ENCODE data around the gene MOB3B.

The MOB3B gene

DNA sequence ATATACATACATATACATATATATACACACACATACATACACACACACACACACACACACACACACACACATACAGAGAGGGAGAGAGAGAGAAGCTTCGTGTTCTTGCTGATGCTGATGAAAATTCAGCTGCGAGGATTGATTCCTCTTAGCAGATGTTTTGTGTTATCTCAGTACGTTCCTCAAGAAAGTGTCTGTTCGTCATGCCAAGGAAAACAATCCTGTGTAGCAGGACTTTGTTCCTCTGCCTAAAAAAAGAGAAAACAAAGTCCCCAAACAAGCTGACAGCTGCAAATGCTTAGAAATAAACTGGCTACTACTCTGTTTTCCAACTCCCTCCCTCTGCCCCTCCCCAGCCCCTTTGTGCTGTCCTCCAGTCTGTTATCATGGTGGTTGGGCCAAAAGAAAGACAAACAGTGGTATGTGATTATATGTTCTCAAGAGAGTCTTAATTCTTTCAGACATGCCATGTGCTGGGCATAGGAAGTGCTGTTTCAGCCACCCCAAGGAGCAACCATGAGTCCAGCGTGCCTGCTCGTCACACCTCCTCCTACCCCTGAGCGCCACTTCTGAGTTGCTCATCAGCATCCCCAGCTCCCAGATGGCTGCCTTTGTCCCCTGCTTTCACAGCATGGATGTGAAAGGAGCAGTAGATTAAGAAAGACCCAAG lies 161.2 kb downstream of the MOB3B start:
- DNase-seq (ENCODE audit: low spot score) (no peak), FAIRE-seq (peak; percentile 82)

DNA sequence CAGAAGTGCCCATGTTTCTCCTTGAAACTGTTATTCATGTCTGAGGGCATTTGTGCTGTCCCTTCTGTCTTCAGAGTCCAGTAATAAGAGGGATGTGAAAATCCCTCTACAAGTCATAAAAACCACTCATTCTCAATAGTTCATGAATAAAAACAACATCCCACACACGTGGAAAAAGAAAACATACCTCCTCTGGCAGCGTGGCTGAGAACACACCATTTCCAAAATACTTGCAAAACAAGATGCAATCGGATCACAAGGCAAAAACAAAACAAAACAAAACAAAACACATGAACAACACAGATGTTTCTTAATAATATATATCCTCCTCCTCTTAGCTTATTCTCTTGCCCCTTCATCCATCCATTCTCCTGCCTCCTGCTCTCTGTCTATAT lies 161.7 kb downstream of the MOB3B start:
- DNase-seq (ENCODE audit: low spot score) (no peak), FAIRE-seq (peak; percentile 77)

DNA sequence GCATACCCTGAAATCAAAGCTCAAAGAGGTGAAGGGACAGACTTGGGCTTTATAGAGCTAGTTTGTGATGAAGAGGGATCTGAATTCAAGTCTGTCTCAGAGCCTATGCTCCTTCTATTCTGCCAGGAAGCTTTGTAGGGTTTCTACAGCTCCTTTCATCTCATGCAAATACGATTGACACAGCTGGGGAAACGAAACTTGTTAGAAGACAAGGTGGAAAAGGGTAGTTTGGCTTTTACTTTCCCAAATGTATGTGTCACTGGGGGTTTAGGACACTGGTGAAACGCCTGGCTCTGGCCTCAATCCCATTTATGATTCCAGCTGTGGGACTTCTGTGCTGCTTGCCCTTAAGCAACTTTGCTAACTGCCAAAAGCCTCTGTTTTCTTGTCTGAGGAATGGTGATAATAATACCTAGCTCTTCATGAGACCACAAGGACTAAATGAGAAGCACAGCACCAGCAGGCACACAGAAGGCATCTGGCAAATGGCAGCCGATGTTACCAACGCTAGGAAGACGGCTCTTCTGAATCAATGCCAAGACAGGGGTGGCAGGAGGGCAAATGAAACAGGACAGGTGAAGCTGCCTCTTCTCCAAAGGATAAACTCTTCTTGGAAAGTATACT lies 162.3 kb downstream of the MOB3B start:
- FAIRE-seq: no peak

DNA sequence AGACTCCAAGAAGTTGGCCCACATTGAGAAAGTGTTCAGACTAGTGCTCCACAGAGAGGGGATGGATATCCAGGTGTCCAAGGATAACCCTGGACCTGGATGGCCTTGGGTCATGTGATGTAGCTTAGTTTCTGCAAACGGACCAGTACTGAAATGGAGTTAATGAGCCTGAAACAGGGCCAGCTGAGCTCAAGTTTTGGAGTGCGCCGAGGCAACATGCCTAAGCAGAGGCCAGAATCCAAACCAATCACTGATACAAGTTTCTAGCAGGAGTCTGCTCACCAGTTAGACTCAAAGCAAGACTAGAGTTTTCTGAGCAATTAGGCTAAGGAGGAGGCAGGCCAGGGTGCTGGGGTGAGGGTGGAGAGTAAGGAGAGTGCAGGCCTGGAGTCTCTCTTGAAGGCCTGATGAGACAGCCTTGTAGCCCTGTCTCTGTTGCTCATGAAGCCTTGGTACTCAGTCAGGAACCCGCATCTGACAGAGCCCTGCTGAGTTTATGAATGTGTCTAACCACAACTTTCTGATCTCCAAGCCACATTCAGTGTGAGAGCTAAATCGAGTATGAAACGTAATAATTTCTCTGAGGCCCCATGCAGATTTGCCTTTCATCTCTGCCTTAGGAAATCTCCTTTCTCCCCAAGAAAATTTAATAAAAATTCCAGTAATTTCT lies 163.8 kb downstream of the MOB3B start:
- FAIRE-seq (no peak), DNase-seq (ENCODE audit: low spot score) (no peak)

More for the DNA sequence above, 162.3 kb downstream of the MOB3B start:
- no peak for DNase-seq (ENCODE audit: low spot score)

DNA sequence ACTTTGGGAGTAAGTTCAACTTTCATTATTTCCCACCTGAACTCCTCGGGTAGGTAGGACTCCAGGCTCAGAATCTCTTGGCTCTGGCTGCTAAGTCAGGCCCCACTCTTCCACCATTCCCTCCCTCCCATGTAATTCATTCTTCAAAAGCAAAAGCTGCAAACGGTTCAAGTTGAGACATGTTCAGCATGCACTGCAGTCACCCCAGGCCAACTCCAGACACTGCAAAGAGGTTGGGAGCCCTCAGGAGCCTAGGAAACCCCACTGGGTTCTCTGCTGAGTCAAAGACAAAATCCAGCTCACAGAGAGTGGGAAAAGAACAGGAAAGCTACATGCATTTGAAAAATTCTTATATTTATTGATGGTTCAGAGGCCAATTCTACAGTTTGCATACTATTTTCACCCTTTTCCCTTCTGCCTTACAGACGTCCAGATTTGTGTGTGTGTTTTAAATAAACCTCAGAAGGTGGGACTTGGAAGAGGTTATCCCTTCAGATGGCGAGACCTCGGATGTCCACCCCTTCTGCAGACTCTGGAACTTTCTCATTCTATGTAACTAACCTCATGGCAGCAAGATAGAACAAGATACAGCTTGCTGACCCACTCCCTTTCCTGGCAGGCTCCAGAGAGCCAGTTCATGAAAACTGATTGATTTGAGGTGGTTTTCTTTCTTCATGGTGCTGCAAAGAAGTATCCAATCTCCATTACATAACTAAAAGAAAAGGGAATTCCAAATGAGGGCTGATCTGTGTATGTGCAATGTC lies 167.0 kb downstream of the MOB3B start:
- peak; percentile 25 for DNase-seq (ENCODE audit: low spot score)
- no peak for FAIRE-seq

DNA sequence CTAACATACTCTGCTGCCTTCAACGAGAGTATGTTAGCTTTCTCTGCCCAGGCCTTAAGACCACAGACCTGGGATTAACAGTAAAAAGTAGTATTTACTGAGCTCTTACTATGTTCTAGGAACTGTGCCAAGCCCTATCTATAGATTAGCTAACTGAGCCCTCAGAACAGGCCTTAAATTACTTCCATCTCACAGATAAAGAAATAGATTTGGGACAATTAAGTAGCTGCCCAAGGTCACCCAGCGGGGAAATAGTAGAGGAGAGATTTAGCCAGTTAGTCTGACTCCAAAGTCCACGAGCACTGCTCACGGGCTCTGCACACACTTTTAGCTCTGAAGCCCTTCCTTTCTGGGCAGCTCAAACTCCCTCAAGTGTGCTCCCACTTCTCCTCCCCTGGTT lies 168.1 kb downstream of the MOB3B start:
- FAIRE-seq (no peak), DNase-seq (ENCODE audit: low spot score) (no peak)

DNA sequence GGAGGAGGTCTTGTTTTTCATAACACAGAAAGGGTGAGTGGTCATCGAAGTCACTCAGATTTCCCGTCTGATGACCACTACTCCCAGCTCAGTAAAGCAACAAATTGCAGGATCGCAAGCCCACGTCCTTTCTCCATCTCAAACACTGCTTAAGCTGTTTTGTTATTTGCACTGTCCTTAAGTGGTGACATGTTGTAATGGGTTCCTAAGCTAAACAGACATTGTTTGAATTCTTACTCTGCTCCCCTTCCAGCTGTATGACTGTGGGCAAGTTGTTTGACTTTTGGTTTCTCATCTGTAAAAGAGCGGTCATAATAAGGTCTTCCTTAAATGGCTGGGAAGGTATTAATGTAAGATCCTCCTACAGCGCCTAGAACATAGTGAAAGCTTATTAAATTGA lies 169.9 kb downstream of the MOB3B start:
- DNase-seq (ENCODE audit: low spot score) (no peak), FAIRE-seq (no peak)

DNA sequence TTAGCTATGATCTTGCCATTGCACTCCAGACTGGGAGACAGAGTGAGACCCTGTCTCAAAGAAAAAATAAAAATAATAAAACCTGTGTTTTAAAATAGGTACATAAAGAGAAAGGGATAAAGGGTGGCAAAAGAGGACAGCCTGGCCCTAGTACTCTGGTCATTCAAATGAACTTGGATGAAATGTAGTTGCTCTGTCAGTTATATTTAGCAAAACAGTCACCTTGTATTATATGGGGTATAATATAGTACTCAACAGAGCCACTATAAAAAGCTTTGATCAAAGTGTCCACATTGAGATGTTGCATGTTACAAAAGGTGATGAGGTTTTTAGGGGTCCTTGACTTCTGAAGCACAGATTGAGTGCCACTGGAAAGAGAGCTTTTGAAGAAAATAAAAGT lies 171.6 kb downstream of the MOB3B start:
- no peak for DNase-seq (ENCODE audit: low spot score)

DNA sequence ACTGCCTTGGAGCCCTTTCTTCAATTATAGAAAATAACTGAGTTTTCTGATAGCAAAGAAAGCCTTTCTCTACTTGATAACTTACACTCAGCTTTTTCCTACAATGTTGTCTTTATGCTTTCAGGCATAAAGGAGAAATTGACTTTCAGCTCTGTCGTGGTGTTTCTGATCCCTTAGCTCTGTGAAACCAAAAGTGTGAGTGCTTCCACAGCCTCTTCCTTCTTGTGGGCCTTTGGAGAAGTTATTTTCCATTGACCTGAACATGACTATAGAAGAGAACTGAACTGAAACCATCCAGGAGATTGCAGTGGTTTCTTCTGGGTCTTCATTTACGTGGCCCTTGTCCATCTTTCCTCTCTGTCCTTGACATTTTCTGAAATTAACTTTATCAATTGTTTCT lies 173.2 kb downstream of the MOB3B start:
- FAIRE-seq: peak; percentile 17
- no peak for DNase-seq (ENCODE audit: low spot score)

More for the DNA sequence above, 171.6 kb downstream of the MOB3B start:
- no peak for FAIRE-seq

DNA sequence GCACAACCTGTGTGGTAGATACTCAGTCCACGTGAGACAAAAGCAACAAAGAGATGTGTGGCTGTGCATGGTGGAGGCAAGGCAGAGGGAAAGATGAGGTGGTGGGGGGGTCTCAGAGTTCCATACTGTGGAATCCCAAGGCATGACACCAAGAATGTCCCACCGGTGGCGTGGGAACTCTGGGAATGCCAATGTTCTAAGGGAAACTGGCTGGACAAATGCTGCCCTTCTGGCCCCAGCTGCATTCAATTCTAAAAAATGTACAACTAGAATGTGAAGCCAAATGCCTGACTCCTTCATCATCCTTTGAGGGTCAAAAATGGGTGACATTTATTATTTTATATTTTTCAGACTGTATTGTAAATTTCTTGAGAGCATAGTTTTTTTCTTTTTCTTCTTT lies 174.4 kb downstream of the MOB3B start:
- DNase-seq (ENCODE audit: low spot score) (no peak), FAIRE-seq (no peak)

DNA sequence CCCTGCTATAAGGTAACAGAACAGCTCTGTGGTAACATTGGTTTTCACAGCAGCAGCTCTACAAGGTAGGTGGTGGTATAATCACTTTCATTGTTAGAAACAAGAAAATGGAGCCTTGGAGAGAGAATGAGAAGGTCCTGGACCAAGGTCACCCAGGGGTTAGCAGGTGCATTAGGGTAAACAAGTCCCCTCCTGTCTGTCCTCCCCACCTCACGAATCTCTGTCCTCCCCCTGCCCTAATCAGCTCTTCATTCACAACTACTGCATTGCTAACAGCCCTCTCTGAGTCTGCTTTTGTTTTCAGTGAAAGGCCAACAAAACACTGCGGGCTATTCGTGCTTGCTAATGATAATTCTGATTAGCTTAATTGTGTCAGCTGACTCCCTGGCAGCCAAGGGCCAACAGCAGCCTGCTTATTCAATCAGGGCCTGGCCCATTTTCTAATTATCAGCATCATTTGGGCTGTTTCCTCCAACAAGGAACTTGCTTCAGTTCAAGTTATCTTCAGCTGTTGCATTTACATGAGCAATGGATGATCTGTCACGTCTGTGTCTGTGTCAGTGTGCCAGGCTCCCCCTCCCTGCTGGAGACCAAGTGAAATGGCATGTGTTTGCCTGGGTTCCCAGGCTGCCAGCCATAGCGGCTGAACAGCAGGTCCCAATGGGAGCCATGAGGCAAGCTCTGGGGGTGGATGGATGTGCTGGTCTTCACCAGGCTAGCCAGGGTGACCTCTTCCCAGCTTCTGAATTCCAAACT lies 176.0 kb downstream of the MOB3B start:
- no peak for DNase-seq (ENCODE audit: low spot score)
- FAIRE-seq: peak; percentile 77

DNA sequence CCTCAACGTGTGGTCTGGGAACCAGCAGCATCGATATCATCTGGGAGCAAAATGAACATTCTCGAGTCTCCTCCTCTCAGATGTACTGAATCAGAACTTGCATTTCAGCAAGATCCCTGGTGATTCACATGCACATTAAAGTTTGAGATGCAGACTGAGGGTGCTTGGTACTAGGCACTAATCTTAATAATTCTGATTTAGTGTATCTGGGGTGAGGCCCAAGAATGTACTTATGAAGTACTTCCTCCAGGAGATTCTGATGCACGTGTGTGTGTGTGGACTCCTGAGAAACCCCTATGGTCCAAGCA lies 176.5 kb downstream of the MOB3B start:
- peak; percentile 66 for FAIRE-seq
- no peak for DNase-seq (ENCODE audit: low spot score)

DNA sequence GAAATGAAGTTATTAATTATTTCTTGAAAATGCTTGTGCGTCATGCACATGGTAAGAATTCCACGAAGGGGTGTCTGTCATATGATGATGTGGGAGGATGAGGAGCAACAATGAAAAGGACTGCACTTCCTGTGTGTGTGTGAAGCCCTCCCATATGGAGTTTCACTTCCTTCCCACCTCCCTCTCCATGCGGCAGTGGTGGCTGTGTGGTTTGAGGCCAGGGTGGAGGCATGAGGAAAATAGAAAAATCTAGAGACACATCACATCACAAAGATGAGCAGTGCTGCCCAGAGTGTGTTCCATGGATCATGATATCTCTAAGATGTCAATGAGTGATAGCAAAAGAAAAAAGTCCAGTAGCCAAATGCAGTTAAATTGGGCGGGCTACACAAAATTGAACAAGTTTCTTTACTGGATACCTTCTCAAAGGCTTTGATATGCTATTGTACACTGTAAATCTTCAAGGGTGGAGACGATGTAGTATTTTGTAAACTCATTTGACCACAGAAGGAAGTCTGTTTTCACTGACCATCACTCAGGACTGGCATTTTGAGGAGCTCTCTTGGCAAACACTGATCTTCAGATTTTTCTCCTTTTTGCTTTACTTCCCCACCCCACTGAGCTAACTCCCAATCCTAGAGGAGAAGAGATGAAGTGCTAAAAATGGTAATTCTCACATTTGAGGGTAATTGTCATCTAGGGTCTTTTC lies 177.0 kb downstream of the MOB3B start:
- DNase-seq (ENCODE audit: low spot score) (no peak), FAIRE-seq (no peak)

DNA sequence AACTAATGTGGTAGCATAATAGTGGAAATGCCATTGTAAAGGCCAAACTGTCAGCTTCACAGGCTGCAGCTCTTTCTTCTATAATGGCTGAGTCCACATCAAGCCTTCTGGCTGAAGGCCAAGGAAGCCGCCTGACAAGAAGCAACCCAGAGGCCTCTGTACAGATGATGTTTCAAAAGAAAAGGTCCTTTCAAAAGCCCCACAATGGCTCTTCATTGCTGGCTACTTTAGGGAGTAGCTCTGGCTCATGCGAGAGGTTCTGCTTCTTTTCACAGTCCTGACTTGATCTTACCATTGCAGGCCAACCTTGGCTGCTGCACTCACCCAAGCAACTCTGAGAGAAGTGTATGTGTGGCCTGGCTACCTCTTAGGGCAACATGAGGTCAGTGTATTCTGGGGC lies 178.2 kb downstream of the MOB3B start:
- DNase-seq (ENCODE audit: low spot score): no peak
- no peak for FAIRE-seq

DNA sequence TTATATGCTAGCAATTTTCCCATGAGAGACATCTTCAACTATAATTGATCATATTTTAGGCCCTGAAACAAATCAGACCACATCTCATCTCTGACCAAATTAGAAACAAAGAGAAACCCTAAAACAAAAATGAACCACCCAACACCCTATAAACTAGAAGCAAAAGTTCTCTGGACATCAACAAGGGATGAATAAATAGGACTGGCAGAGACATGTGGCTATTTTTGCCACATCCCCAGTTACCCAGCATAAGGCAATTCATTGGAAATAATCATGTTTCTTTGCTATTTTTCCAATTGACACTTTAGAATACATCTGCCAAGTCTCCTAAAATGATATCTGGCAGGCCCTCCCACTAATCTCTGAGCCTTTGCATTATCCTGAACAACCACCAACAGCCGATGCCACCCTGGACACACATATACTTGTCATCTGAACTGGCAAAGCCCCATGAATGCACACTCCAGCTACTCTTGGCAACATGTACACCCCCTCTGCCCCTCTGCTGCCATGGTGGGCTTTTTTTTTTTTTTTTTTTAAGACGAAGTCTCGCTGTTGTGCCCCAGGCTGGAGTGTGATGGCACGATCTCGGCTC lies 179.1 kb downstream of the MOB3B start:
- no peak for DNase-seq (ENCODE audit: low spot score)
- no peak for FAIRE-seq

DNA sequence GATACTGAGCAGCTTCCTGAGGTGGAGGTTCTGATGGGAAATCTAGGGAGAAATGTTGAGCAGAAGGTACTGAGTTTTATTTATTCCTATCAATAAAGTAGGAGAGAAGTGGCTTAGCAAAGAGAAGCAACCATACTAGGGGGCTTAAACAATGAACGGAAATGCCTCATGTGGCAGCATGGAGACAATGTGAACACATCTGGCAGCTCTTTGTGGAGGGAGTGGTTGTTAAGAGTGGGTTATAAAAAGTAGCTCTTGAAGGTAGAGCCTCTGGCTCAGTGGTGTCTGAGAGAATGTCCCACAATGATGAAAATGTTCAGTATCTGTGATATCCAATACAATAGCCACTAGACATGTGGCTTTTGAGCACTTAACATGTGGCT lies 179.9 kb downstream of the MOB3B start:
- DNase-seq (ENCODE audit: low spot score) (no peak), FAIRE-seq (peak; percentile 53)

DNA sequence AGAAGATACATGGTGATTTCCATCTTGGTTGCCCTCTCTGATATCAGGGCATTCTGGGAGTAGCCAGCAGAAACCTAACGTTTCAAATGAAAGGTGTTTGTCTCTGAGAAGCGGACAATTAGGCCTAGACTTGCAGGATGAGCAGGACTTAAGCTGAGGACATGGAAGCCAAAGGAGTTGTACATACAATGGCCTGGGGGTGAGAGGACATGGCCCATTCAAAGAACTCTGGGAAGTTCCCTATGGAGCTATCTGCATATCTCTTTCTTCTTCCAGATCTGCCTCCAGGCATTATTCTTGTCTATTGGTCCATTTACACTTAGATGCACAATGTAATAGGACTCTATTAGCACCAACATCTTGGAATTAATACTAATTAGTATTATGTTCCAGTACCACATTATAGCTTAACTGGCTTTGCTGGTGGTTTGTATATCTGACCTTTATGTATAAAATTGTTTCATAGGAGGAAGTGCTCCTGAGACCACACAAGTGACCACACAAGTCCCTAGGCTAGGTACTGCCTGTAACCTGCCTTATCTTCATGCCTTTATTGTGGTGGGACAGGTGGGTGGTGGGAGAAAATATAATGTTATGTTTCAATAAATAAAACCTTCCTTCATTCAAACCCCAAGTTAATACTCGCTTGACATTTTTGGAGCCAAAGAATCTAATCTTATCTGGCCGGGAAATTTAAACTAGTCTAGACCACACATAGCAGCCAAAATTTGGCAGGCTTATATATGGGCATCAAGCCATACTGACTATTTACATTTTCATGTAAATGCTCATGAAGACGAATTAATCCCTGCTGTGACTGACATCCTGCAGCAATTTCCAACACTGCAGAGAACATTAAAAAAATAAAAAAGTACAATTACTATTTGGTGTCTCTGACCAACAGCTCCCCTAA lies 180.6 kb downstream of the MOB3B start:
- DNase-seq (ENCODE audit: low spot score): no peak
- FAIRE-seq: peak; percentile 37

DNA sequence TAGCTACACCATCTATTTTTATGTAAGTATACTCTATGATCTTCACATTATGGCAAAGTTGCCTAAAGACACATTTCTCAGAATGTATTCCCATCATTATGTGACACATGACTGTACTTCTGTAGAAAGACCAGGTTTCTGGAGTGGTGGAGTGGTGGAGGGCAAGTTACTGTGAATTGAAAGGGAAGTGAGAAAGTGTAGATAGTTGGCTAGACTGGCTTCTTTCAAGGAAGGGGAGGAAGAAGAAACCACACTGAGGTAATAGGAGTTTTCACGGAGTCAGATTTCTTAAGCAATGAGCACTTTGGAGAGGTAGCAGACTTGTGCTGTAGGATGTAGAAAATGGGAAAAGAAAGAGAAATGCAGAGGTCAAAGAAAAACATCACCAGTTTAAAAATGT lies 181.7 kb downstream of the MOB3B start:
- DNase-seq (ENCODE audit: low spot score): no peak
- FAIRE-seq: no peak

DNA sequence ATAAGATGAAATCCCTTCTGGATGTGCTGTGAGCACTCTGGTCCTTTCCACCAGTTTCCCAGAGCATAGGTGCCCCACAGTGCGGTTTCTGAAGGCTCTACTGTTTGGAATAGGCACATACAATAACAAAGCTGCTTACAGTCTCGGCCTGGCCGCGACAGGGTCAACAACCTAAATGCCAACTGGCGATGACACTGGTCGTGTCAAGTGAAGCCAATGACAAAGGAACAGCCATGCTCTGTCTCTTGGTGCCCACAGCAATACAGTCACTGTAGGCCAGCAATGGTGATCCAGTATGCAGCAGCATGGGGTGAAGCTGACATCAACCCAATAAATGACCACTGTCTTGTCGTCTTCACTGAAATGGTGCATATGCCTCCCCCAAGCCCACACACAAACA lies 184.8 kb downstream of the MOB3B start:
- DNase-seq (ENCODE audit: low spot score) (no peak), FAIRE-seq (peak; percentile 77)
